Measurements from ENCODE around the gene SNAPC5. TPM values are rescaled to one million over a fixed set of nuclear protein-coding genes. Genes with fewer than 3 reads are reported as not detected.
"Not testable (repeated sequence)": the region's sequence is repeated elsewhere in the genome, so short reads cannot be mapped to it uniquely, and the experiment has no call there.

The SNAPC5 gene
- polyA plus RNA-seq, 10 donors, result 31.4 to 43.2 (median 35.5) TPM

GRCh38 chr15:66496951-66497501 lies 536 bp downstream of the SNAPC5 start:
- DNase-seq, result peak in 1 of 3 donors; percentile 19

- no peak for DNase-seq
Measured at GRCh38 chr15:66494262-66494661, 3.3 kb downstream of the SNAPC5 start.

- no peak for DNase-seq
Measured at GRCh38 chr15:66491846-66492245, 5.7 kb downstream of the SNAPC5 start.

GRCh38 chr15:66489179-66489791 lies 8.3 kb downstream of the SNAPC5 start:
- no peak for DNase-seq

- no peak for DNase-seq
Measured at GRCh38 chr15:66488525-66488924, 9.0 kb downstream of the SNAPC5 start.

- no peak for DNase-seq
Measured at GRCh38 chr15:66486887-66487286, 10.7 kb downstream of the SNAPC5 start.

GRCh38 chr15:66484539-66485112 lies 12.9 kb downstream of the SNAPC5 start:
- no peak for DNase-seq

- no peak for DNase-seq
Measured at GRCh38 chr15:66483131-66483566, 14.4 kb downstream of the SNAPC5 start.

- DNase-seq, result no peak
Measured at GRCh38 chr15:66482539-66482938, 15.0 kb downstream of the SNAPC5 start.

- DNase-seq, result no peak
Measured at GRCh38 chr15:66481107-66481856, 16.3 kb downstream of the SNAPC5 start.

GRCh38 chr15:66480267-66480666 lies 17.3 kb downstream of the SNAPC5 start:
- DNase-seq, result no peak

GRCh38 chr15:66477011-66477410 lies 20.6 kb downstream of the SNAPC5 start:
- DNase-seq, result no peak

- DNase-seq, result no peak
Measured at GRCh38 chr15:66476535-66476934, 21.0 kb downstream of the SNAPC5 start.

GRCh38 chr15:66474963-66475362 lies 22.6 kb downstream of the SNAPC5 start:
- no peak for DNase-seq

- DNase-seq, result no peak
Measured at GRCh38 chr15:66474135-66474534, 23.4 kb downstream of the SNAPC5 start.

- peak in 1 of 3 donors; percentile 22 for DNase-seq
Measured at GRCh38 chr15:66472176-66472999, 25.2 kb downstream of the SNAPC5 start.

- DNase-seq, result not testable (repeated sequence)
Measured at GRCh38 chr15:66470825-66471224, 26.7 kb downstream of the SNAPC5 start.

- not testable (repeated sequence) for DNase-seq
Measured at GRCh38 chr15:66467162-66468040, 30.2 kb downstream of the SNAPC5 start.

GRCh38 chr15:66465294-66465693 lies 32.3 kb downstream of the SNAPC5 start:
- not testable (repeated sequence) for DNase-seq

GRCh38 chr15:66462627-66463026 lies 34.9 kb downstream of the SNAPC5 start:
- DNase-seq, result peak in 2 of 3 donors; percentile 6 to 18

- no peak for DNase-seq
Measured at GRCh38 chr15:66461917-66462316, 35.6 kb downstream of the SNAPC5 start.

Measured in muscle of back (tissue), 11 donors.